K562 (cell line): ENCODE data around the gene ELF2. TPM values are rescaled to one million over a fixed set of nuclear protein-coding genes. Genes with fewer than 3 reads are reported as not detected.
A peak's percentile ranks its signal among the peaks of the same experiment; 100 is the strongest.

Source experiments
- MCM2 ChIP-seq: fragments of 450-650 bp; IDR thresholded peaks from 2 replicates; pipeline ENCODE4 v1.6.1; 2017; ENCODE audit warnings: low read depth, mild to moderate bottlenecking
- TARDBP ChIP-seq: fragments of 450-650 bp; IDR thresholded peaks from 2 replicates; pipeline ENCODE4 v1.6.1; 2016
- TEAD4 ChIP-seq, 2 experiments: sonication (generic) in 1 of 2; formaldehyde crosslinking in 1 of 2; IDR thresholded peaks; 2 replicates each; pipeline versions ENCODE4 v1.6.1 to v1.8.0; 2012 to 2022; ENCODE audit warnings: borderline replicate concordance in 1 of 2, inconsistent platforms in 1 of 2, low read length in 1 of 2, mild to moderate bottlenecking in 1 of 2, missing genetic modification reagents in 1 of 2
- YY1 ChIP-seq, 3 experiments: IDR thresholded peaks; 2 replicates each; pipeline ENCODE4 v1.6.1; 2011; ENCODE audit warnings: low read length in 2 of 3, mild to moderate bottlenecking in 2 of 3, moderate library complexity in 2 of 3, borderline replicate concordance in 1 of 3, control low read depth in 1 of 3, low read depth in 1 of 3; ENCODE audit not compliant: insufficient read depth in 3 of 3, insufficient replicate concordance in 2 of 3, control insufficient read depth in 1 of 3, insufficient read length in 1 of 3; ENCODE audit errors: extremely low read depth in 1 of 3
- ZNF668 ChIP-seq: fragments of 250-450 bp; sonication (Bioruptor Pico); IDR thresholded peaks from 2 replicates; pipeline ENCODE4 v1.8.0; 2022; ENCODE audit warnings: mild to moderate bottlenecking, inconsistent platforms
- polyA plus RNA-seq, 8 experiments: library from polyadenylated mRNA; depleted of rRNA in 4 of 8; stranded (reverse) in 5 of 8; unstranded in 3 of 8; fragments of >200 nt; fragmentation: Nextera tagmentation in 2 of 8; fragmentation: Illumina TruSeq in 1 of 8; extraction: Ambion mirVana in 2 of 8; extraction: Trizol in 1 of 8; gene quantifications; 2 replicates each; pipeline versions ENCODE4 v1.2.1 to v1.2.3, GENCODE V29; 2011 to 2014; ENCODE audit warnings: inconsistent platforms in 1 of 8, missing spikeins in 1 of 8
- total RNA-seq, 7 experiments: library from RNA; depleted of rRNA in 6 of 7; stranded (reverse); fragments of >200 nt in 6 of 7; fragmentation: Illumina TruSeq in 2 of 7; extraction: Trizol in 2 of 7; gene quantifications; 2 replicates each; pipeline versions ENCODE4 v1.2.1 to v1.2.3, GENCODE V29; 2011 to 2021; ENCODE audit warnings: low replicate concordance in 1 of 7
- TF ChIP-seq, protein P1 (sequence below): fragments of 450-650 bp; IDR thresholded peaks from 2 replicates; pipeline ENCODE4 v1.6.1; 2016; ENCODE audit warnings: mild to moderate bottlenecking, moderate library complexity
- TF ChIP-seq, protein P2 (sequence below): fragments of 450-650 bp; IDR thresholded peaks from 2 replicates; pipeline ENCODE4 v1.6.1; 2017; ENCODE audit warnings: antibody characterized with exemption, mild to moderate bottlenecking

Gene ELF2
- total and polyA plus RNA-seq, 9 of the 15 experiments (the other 6 are each of a cell fraction or from before 2014, with no cell fraction given), result 9.4 to 58.7 (median 41.6) TPM

DNA sequence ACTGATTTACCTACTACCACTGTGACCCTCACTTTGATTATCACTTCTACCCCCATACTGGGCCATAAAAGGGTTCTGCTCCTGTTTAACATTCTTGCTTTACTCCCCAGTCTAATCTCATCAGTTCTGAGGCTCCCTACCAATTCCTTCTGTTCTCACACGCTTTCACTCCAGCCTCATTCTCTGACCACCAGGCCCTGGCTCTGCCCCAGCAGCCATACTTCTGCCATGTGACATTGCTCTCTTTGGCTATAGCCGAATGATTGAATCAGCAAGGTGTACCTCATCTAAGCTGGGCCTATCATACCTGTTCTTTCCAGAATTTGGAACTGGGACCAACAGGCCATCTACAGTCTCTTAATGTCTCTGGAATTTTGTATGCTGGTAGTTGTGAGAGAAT lies 14.4 kb upstream of the ELF2 start (continued):
- TF ChIP-seq, protein P1, sequence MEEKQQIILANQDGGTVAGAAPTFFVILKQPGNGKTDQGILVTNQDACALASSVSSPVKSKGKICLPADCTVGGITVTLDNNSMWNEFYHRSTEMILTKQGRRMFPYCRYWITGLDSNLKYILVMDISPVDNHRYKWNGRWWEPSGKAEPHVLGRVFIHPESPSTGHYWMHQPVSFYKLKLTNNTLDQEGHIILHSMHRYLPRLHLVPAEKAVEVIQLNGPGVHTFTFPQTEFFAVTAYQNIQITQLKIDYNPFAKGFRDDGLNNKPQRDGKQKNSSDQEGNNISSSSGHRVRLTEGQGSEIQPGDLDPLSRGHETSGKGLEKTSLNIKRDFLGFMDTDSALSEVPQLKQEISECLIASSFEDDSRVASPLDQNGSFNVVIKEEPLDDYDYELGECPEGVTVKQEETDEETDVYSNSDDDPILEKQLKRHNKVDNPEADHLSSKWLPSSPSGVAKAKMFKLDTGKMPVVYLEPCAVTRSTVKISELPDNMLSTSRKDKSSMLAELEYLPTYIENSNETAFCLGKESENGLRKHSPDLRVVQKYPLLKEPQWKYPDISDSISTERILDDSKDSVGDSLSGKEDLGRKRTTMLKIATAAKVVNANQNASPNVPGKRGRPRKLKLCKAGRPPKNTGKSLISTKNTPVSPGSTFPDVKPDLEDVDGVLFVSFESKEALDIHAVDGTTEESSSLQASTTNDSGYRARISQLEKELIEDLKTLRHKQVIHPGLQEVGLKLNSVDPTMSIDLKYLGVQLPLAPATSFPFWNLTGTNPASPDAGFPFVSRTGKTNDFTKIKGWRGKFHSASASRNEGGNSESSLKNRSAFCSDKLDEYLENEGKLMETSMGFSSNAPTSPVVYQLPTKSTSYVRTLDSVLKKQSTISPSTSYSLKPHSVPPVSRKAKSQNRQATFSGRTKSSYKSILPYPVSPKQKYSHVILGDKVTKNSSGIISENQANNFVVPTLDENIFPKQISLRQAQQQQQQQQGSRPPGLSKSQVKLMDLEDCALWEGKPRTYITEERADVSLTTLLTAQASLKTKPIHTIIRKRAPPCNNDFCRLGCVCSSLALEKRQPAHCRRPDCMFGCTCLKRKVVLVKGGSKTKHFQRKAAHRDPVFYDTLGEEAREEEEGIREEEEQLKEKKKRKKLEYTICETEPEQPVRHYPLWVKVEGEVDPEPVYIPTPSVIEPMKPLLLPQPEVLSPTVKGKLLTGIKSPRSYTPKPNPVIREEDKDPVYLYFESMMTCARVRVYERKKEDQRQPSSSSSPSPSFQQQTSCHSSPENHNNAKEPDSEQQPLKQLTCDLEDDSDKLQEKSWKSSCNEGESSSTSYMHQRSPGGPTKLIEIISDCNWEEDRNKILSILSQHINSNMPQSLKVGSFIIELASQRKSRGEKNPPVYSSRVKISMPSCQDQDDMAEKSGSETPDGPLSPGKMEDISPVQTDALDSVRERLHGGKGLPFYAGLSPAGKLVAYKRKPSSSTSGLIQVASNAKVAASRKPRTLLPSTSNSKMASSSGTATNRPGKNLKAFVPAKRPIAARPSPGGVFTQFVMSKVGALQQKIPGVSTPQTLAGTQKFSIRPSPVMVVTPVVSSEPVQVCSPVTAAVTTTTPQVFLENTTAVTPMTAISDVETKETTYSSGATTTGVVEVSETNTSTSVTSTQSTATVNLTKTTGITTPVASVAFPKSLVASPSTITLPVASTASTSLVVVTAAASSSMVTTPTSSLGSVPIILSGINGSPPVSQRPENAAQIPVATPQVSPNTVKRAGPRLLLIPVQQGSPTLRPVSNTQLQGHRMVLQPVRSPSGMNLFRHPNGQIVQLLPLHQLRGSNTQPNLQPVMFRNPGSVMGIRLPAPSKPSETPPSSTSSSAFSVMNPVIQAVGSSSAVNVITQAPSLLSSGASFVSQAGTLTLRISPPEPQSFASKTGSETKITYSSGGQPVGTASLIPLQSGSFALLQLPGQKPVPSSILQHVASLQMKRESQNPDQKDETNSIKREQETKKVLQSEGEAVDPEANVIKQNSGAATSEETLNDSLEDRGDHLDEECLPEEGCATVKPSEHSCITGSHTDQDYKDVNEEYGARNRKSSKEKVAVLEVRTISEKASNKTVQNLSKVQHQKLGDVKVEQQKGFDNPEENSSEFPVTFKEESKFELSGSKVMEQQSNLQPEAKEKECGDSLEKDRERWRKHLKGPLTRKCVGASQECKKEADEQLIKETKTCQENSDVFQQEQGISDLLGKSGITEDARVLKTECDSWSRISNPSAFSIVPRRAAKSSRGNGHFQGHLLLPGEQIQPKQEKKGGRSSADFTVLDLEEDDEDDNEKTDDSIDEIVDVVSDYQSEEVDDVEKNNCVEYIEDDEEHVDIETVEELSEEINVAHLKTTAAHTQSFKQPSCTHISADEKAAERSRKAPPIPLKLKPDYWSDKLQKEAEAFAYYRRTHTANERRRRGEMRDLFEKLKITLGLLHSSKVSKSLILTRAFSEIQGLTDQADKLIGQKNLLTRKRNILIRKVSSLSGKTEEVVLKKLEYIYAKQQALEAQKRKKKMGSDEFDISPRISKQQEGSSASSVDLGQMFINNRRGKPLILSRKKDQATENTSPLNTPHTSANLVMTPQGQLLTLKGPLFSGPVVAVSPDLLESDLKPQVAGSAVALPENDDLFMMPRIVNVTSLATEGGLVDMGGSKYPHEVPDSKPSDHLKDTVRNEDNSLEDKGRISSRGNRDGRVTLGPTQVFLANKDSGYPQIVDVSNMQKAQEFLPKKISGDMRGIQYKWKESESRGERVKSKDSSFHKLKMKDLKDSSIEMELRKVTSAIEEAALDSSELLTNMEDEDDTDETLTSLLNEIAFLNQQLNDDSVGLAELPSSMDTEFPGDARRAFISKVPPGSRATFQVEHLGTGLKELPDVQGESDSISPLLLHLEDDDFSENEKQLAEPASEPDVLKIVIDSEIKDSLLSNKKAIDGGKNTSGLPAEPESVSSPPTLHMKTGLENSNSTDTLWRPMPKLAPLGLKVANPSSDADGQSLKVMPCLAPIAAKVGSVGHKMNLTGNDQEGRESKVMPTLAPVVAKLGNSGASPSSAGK, result peak; percentile 33; the same call in 1 of the 2 replicates
- TF ChIP-seq MCM2 (no peak), ZNF668 (no peak), YY1 (IDR thresholded peaks at IDR 0.05; ENCODE audit: borderline replicate concordance in 1 of 3, control insufficient read depth in 1 of 3, extremely low read depth in 1 of 3, insufficient read depth in 3 of 3, insufficient read length in 1 of 3, insufficient replicate concordance in 2 of 3, low read depth in 1 of 3, low read length in 2 of 3) (peak in 1 of 3 experiments; percentile 37), TARDBP (no peak), TEAD4 (IDR thresholded peaks at IDR 0.05; ENCODE audit: low read length) (no peak), TEAD4 (CRISPR knock-in tag; IDR thresholded peaks at IDR 0.05; ENCODE audit: borderline replicate concordance) (no peak)
- TF ChIP-seq, protein P2, sequence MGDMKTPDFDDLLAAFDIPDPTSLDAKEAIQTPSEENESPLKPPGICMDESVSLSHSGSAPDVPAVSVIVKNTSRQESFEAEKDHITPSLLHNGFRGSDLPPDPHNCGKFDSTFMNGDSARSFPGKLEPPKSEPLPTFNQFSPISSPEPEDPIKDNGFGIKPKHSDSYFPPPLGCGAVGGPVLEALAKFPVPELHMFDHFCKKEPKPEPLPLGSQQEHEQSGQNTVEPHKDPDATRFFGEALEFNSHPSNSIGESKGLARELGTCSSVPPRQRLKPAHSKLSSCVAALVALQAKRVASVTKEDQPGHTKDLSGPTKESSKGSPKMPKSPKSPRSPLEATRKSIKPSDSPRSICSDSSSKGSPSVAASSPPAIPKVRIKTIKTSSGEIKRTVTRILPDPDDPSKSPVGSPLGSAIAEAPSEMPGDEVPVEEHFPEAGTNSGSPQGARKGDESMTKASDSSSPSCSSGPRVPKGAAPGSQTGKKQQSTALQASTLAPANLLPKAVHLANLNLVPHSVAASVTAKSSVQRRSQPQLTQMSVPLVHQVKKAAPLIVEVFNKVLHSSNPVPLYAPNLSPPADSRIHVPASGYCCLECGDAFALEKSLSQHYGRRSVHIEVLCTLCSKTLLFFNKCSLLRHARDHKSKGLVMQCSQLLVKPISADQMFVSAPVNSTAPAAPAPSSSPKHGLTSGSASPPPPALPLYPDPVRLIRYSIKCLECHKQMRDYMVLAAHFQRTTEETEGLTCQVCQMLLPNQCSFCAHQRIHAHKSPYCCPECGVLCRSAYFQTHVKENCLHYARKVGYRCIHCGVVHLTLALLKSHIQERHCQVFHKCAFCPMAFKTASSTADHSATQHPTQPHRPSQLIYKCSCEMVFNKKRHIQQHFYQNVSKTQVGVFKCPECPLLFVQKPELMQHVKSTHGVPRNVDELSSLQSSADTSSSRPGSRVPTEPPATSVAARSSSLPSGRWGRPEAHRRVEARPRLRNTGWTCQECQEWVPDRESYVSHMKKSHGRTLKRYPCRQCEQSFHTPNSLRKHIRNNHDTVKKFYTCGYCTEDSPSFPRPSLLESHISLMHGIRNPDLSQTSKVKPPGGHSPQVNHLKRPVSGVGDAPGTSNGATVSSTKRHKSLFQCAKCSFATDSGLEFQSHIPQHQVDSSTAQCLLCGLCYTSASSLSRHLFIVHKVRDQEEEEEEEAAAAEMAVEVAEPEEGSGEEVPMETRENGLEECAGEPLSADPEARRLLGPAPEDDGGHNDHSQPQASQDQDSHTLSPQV, result peak; percentile 65; the same call in 1 of the 2 replicates
